H1 (cell line): Measurements from ENCODE around the gene KRTAP10-8. TPM values are rescaled to one million over a fixed set of nuclear protein-coding genes. Genes with fewer than 3 reads are reported as not detected.

Source experiments
- BCL11A ChIP-seq, 2 experiments: IDR thresholded peaks; one replicate each; pipeline ENCODE4 v1.6.1; 2011; ENCODE audit warnings: low read depth in 2 of 2, low read length in 2 of 2, mild to moderate bottlenecking in 2 of 2
- CTBP2 ChIP-seq: IDR thresholded peaks from 2 replicates; pipeline ENCODE4 v1.7.0; 2011; ENCODE audit warnings: borderline replicate concordance, mild to moderate bottlenecking, moderate library complexity, mixed read lengths, low read length; ENCODE audit not compliant: insufficient read depth, insufficient read length
- EZH2 ChIP-seq: fragments of 200-600 bp; sonication (generic); IDR thresholded peaks from 2 replicates; pipeline ENCODE4 v1.7.1; 2012; ENCODE audit warnings: low read depth, mild to moderate bottlenecking, moderate library complexity, low read length, inconsistent platforms; ENCODE audit not compliant: severe bottlenecking
- KDM4A ChIP-seq: IDR thresholded peaks from one replicate; pipeline ENCODE4 v1.7.1; 2012; ENCODE audit warnings: low read depth, mild to moderate bottlenecking, moderate library complexity, low read length, inconsistent platforms; ENCODE audit not compliant: severe bottlenecking
- RNF2 ChIP-seq: fragments of 200-900, 300-1000 bp; sonication (generic); IDR thresholded peaks from 2 replicates; pipeline ENCODE4 v1.7.1; 2016; ENCODE audit warnings: borderline replicate concordance, low read depth, mild to moderate bottlenecking, antibody characterized with exemption, low read length; ENCODE audit not compliant: poor library complexity, severe bottlenecking; ENCODE audit errors: missing control alignments
- RXRA ChIP-seq: IDR thresholded peaks from 2 replicates; pipeline ENCODE4 v1.6.1; 2011; ENCODE audit warnings: low read depth, mild to moderate bottlenecking, low read length, moderate library complexity; ENCODE audit not compliant: insufficient read depth
- SP4 ChIP-seq: IDR thresholded peaks from 2 replicates; pipeline ENCODE4 v1.6.1; 2012; ENCODE audit warnings: low read length, inconsistent platforms
- polyA plus RNA-seq, 7 experiments: library from polyadenylated mRNA; depleted of rRNA in 3 of 7; stranded (reverse) in 5 of 7; unstranded in 2 of 7; fragments of >200 nt in 5 of 7; fragments of 200-250 nt in 2 of 7; gene quantifications; 1 replicate in 5 of 7; 2 replicates in 1 of 7; 4 replicates in 1 of 7; pipeline versions ENCODE4 v1.2.1 to v1.2.3, GENCODE V29; 2011 to 2013; ENCODE audit warnings: missing spikeins in 2 of 7, mixed read lengths in 2 of 7
- total RNA-seq: library from RNA; stranded (reverse); fragmentation: NEBNext Ultra II Directional; extraction: Animal tissue kit (Norgen Biotek cat#: 25700); gene quantifications from 2 replicates; pipeline ENCODE4 v1.2.1, GENCODE V29; 2021

Gene KRTAP10-8
- total and polyA plus RNA-seq, 2 of the 8 experiments (the other 6 are each of a cell fraction or from before 2014, with no cell fraction given): not detected

DNA sequence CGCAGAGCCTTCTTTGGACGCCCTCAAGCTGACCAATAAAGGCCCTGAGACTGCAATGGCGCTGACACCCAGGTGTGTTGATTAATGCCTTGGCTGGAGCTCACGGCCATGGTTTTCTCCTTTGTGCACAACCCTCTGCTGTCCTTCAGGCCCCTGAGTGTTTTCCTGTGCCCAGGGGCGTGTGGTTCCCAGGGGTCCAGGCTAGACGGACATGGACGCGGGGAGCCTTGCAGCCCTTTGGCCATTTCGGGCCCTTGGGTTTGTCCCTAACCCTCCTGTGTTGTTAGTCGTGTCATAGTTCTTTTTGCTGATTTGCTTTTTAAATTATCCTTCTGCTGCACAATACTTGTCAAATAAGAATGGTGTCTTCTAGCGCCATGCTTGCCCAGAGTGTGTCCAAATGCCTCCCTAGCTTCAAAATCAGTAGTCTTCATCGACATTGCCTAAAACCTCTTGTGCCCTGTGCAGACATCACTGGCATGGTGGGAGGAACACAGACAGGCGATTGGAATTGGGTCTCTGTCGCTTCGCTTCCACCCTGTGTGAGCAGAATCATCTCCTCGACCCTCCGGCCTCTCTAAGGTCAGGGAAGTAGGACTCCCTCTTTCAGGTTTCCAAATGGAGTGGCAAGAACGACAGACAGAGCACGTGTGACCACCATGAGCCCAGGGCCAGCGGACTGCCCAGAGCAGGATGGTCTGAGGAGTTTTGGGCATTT is 36.4 kb upstream of the KRTAP10-8 start (continued):
- TF ChIP-seq SP4: no peak
- TF ChIP-seq EZH2: no peak
- TF ChIP-seq RXRA: no peak
- no peak for TF ChIP-seq BCL11A (IDR thresholded peaks at IDR 0.05; ENCODE audit: low read depth in 2 of 2, low read length in 2 of 2)
- TF ChIP-seq CTBP2: no peak
- TF ChIP-seq RNF2: no peak
- TF ChIP-seq KDM4A: no peak
